ENCODE data around the gene GARIN5A.

DNA sequence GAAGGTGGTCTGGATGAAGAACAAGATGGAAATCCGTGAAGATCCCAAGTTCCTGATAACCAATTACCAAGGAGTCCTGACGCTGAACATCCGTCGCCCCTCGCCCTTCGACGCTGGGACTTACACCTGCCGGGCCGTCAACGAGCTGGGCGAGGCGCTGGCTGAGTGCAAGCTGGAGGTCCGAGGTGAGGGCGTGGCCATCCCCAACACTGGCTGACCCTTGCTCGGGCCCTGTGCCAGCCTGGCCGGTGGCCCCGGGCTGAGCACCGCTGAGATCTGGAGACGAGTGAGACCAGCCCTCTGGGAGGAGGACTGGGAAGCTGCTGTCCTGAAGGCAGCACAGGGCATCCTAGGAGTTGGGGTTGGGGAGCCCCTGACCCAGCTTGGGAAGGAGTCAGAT, 12.3 kb downstream of the GARIN5A start:
- TF ChIP-seq, protein P1, sequence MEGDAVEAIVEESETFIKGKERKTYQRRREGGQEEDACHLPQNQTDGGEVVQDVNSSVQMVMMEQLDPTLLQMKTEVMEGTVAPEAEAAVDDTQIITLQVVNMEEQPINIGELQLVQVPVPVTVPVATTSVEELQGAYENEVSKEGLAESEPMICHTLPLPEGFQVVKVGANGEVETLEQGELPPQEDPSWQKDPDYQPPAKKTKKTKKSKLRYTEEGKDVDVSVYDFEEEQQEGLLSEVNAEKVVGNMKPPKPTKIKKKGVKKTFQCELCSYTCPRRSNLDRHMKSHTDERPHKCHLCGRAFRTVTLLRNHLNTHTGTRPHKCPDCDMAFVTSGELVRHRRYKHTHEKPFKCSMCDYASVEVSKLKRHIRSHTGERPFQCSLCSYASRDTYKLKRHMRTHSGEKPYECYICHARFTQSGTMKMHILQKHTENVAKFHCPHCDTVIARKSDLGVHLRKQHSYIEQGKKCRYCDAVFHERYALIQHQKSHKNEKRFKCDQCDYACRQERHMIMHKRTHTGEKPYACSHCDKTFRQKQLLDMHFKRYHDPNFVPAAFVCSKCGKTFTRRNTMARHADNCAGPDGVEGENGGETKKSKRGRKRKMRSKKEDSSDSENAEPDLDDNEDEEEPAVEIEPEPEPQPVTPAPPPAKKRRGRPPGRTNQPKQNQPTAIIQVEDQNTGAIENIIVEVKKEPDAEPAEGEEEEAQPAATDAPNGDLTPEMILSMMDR (IDR thresholded peaks at IDR 0.05) = no peak
- no peak for TF ChIP-seq POLR2A (IDR thresholded peaks at IDR 0.05)
